ENCODE measurements around the gene BTBD2.

DNA sequence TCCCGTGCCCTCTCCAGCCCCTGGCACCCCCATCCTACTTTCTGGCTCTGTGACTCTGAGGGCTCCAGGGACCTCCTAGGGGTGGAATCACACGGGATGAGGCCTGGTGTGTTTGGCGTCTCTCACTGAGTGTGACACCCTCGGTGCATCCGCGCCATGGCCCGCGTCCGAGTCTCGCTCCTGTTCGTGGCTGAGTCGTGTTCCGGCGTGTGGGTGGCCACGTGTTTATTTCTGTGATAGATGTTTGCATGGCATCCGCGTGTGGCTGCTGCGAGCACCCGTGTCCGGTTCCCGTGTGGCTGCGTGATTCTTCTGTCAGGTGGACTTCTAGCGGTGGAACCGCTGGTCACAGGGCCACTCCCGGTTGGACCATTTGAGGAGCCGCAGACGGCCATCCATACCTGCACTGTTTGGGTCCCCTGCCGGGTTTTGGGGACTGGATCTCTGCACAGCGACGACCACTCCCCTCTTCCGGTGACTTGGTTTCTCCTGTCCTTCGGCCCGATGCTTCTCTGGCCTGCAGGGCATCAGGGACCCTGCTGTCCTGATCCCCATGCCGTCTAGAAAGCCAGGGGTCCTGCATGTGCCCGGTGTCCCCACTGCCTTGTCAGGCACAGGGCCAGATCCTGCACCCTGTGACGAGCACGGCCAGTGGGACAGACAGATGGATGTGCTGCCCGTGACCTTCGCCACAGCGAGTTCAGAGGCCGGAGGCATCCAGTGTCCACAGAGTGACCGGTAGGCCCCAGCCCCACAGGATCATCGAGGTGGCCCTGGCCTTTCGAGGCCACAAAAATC, 66.0 kb downstream of the BTBD2 start:
- TF ChIP-seq, protein P1, sequence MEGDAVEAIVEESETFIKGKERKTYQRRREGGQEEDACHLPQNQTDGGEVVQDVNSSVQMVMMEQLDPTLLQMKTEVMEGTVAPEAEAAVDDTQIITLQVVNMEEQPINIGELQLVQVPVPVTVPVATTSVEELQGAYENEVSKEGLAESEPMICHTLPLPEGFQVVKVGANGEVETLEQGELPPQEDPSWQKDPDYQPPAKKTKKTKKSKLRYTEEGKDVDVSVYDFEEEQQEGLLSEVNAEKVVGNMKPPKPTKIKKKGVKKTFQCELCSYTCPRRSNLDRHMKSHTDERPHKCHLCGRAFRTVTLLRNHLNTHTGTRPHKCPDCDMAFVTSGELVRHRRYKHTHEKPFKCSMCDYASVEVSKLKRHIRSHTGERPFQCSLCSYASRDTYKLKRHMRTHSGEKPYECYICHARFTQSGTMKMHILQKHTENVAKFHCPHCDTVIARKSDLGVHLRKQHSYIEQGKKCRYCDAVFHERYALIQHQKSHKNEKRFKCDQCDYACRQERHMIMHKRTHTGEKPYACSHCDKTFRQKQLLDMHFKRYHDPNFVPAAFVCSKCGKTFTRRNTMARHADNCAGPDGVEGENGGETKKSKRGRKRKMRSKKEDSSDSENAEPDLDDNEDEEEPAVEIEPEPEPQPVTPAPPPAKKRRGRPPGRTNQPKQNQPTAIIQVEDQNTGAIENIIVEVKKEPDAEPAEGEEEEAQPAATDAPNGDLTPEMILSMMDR (IDR thresholded peaks at IDR 0.05): no peak
- TF ChIP-seq POLR2AphosphoS5 (IDR thresholded peaks at IDR 0.05): no peak
